A673 (cell line): Measurements from ENCODE around the gene IFNAR1. TPM values are rescaled to one million over a fixed set of nuclear protein-coding genes. Genes with fewer than 3 reads are reported as not detected.
"Not testable (repeated sequence)": the region's sequence is repeated elsewhere in the genome, so short reads cannot be mapped to it uniquely, and the experiment has no call there.

Experiments used
- BruUV-seq: library from RNA; stranded (reverse); fragments of 400-500 nt; replicated peaks from 2 replicates; lab custom pipeline; 2021; lab: Mats Ljungman, UMichigan
- CTCF ChIA-PET: fragments of 300-600 bp; sonication (Branson Sonifier 250); formaldehyde crosslinking; loops from one replicate; lab custom pipeline; 2022; ENCODE audit warnings: antibody characterized with exemption; lab: Charles Lee
- POLR2A ChIA-PET: fragments of 300-600 bp; sonication (Branson Sonifier 250); formaldehyde crosslinking; loops from one replicate; lab custom pipeline; 2022; ENCODE audit warnings: antibody characterized with exemption; ENCODE audit not compliant: low non-redundant PET; lab: Charles Lee
- DNase-seq: peaks from one replicate; pipeline ENCODE4 v3.0.0-alpha.2; 2015; ENCODE audit warnings: low spot score
- H3K27ac ChIP-seq: fragments of 200-600 bp; sonication (generic); 2 replicates; pipeline ENCODE4 v1.5.1; 2016; ENCODE audit warnings: mixed run types, low read depth, mild to moderate bottlenecking, mixed read lengths, antibody characterized with exemption, low read length; ENCODE audit not compliant: poor library complexity, severe bottlenecking
- H3K27me3 ChIP-seq: fragments of 200-600 bp; sonication (generic); replicated peaks from 2 replicates; pipeline ENCODE4 v1.6.1; 2017; ENCODE audit warnings: mixed run types, low read depth, mild to moderate bottlenecking, mixed read lengths, antibody characterized with exemption, low read length; ENCODE audit not compliant: insufficient read depth, poor library complexity
- H3K36me3 ChIP-seq: fragments of 200-600 bp; sonication (generic); 2 replicates; pipeline ENCODE4 v1.6.1; 2016; ENCODE audit warnings: mixed run types, mild to moderate bottlenecking, mixed read lengths, antibody characterized with exemption, low read length; ENCODE audit not compliant: insufficient read depth, poor library complexity, severe bottlenecking
- H3K4me1 ChIP-seq: fragments of 200-600 bp; sonication (generic); 2 replicates; pipeline ENCODE4 v1.6.1; 2017; ENCODE audit warnings: mixed run types, mild to moderate bottlenecking, mixed read lengths, antibody characterized with exemption, low read length; ENCODE audit not compliant: insufficient read depth, poor library complexity, severe bottlenecking
- H3K4me3 ChIP-seq: fragments of 200-600 bp; sonication (generic); 2 replicates; pipeline ENCODE4 v1.5.1; 2016; ENCODE audit warnings: low read depth, mixed run types, mild to moderate bottlenecking, mixed read lengths, low read length; ENCODE audit not compliant: poor library complexity, severe bottlenecking
- H3K9me3 ChIP-seq: fragments of 200-600 bp; sonication (generic); 2 replicates; pipeline ENCODE4 v1.6.1; 2016; ENCODE audit warnings: mixed run types, low read depth, mild to moderate bottlenecking, mixed read lengths, antibody characterized with exemption, low read length; ENCODE audit not compliant: poor library complexity, severe bottlenecking
- EZH2 ChIP-seq: fragments of 200-600 bp; sonication (generic); IDR thresholded peaks from 2 replicates; pipeline ENCODE4 v1.6.1; 2017; ENCODE audit warnings: borderline replicate concordance, low read depth, mild to moderate bottlenecking, mixed read lengths, antibody characterized with exemption, low read length; ENCODE audit not compliant: poor library complexity, severe bottlenecking
- intact Hi-C: fragments of 100-400 bp; cut with micrococcal nuclease; formaldehyde crosslinking; loops from one replicate; pipeline ENCODE4 v1.10.0; 2022; ENCODE audit not compliant: unreplicated experiment
- total RNA-seq: library from RNA; stranded (reverse); gene quantifications from 2 replicates; pipeline ENCODE4 v1.2.3, GENCODE V29; 2021
- TF ChIP-seq, protein P1 (sequence below): fragments of 300-800, 200-600 bp; sonication (generic); conservative IDR thresholded peaks from 2 replicates; pipeline ENCODE4 v1.5.1; 2017; ENCODE audit warnings: low read depth, mild to moderate bottlenecking, antibody characterized with exemption, low read length, moderate library complexity, mixed read lengths

The IFNAR1 gene
- total RNA-seq, 1 experiment from 2014 or later: 38.1 TPM

DNA sequence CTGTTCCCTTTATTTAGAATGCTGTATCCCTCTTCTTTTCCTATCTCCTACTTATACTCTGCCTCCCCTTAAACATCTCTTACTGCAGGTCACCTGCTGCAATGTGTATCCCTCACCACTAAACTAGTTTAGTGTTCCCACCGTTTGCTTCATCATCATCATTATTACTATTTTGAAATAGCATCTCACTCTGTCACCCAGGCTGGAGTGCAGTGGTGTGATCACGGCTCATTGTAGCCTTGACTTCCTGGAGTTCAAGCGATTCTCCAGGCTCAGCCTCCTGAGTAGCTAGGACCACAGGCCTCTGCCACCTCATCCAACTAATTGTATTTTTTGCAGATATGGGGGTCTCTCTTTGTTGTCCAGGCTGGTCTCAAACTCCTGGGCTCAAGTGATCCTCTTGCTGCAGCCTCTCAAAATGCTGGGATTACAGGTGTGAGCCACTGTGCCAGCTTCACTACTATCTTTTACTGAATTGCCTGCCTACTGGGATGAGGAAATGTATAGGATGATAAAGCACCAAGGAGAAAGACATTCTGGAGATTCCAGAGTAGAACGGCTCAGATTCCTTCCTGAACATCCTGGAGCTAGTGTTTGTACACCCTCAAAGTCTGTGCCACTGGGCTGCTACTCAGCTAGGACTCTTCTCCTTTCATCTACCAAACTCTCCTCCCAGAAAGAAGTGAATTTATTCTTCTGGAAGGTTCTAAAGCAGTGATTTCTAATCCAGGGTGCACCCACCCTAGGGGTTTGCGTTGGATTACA, 8.6 kb upstream of the IFNAR1 start:
- Histone ChIP-seq H3K4me3 (no peak overlapping the region), H3K27me3 (no peaks in the 10 kb centered on the region), H3K4me1 (peaks cover 4% of the 10 kb centered on the region), H3K36me3 (no peaks in the 10 kb centered on the region), H3K27ac (no peak overlapping the region), H3K9me3 (no peaks in the 10 kb centered on the region)
- ChIA-PET POLR2A (no interaction called here), CTCF (no interaction called here)
- TF ChIP-seq, protein P1, sequence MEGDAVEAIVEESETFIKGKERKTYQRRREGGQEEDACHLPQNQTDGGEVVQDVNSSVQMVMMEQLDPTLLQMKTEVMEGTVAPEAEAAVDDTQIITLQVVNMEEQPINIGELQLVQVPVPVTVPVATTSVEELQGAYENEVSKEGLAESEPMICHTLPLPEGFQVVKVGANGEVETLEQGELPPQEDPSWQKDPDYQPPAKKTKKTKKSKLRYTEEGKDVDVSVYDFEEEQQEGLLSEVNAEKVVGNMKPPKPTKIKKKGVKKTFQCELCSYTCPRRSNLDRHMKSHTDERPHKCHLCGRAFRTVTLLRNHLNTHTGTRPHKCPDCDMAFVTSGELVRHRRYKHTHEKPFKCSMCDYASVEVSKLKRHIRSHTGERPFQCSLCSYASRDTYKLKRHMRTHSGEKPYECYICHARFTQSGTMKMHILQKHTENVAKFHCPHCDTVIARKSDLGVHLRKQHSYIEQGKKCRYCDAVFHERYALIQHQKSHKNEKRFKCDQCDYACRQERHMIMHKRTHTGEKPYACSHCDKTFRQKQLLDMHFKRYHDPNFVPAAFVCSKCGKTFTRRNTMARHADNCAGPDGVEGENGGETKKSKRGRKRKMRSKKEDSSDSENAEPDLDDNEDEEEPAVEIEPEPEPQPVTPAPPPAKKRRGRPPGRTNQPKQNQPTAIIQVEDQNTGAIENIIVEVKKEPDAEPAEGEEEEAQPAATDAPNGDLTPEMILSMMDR: no peak
- no peak for TF ChIP-seq EZH2
- no TSS peak for BruUV-seq
- intact Hi-C loops: no loop called here
- DNase-seq: no peak

DNA sequence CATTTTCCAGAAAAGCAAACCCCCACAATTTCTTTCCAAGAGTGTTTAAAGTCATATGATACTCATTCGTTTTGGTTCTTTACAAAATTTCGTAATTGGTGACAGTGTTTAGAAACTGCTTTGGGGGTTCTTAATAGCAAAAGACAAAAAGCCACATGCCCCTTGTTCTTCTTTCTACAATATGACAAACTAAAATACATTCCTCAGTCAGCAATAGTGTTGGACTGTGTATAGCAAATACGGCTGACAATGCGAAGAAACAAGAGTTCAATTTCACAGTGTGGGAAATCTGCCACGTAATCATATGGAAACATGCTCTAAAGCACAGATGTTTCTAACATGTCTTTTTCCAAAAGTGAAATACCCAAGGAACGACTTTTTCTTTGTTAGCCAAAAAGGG, 7.6 kb upstream of the IFNAR1 start:
- no peaks in the 10 kb centered on the region for H3K9me3 ChIP-seq
- H3K27me3 ChIP-seq: no peaks in the 10 kb centered on the region
- H3K4me1 ChIP-seq: peaks cover 4% of the 10 kb centered on the region
- no peaks in the 10 kb centered on the region for H3K36me3 ChIP-seq
- CTCF ChIA-PET: no interaction called here
- H3K4me3 ChIP-seq: no peak overlapping the region
- no peak overlapping the region for H3K27ac ChIP-seq
- intact Hi-C loops: no loop called here
- POLR2A ChIA-PET: no interaction called here
- BruUV-seq: no TSS peak
- TF ChIP-seq, protein P1: no peak
- no peak for TF ChIP-seq EZH2
- DNase-seq: no peak

DNA sequence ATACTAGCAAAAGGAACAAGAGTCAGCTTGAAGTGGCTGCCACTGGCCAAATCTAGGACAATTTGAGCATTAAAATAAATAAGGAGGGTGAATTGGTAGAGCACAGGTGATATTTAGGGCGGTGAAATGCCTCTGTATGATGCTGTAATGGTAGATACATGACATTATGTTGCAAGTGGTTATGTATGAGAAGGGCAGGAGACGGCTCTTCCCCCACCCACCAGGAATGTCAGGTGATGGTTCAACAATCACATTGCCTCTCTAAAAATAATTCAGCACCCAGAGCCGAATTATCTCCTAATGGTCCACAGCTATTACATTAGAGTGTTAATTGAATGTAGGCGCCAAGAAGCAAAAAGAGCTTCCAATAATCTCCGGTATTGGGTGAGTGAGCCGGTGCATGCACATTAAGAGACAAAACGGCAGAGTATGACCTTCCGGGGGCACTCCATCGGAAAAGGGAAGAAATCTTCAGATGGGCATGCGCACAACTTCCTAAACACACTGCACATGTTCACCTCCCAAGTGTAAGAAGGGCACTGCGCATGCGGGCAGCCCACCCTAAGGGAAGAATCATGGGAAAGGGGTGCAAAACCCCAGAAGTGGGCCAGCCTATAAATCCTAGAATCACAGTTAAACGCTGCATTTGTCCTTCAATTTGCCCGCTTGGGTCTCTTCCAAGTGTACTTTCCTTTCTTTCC, 6.8 kb upstream of the IFNAR1 start:
- H3K36me3 ChIP-seq: no peaks in the 10 kb centered on the region
- H3K27me3 ChIP-seq: no peaks in the 10 kb centered on the region
- H3K9me3 ChIP-seq: no peaks in the 10 kb centered on the region
- no peak overlapping the region for H3K27ac ChIP-seq
- intact Hi-C loops: no loop called here
- ChIA-PET CTCF (no interaction called here), POLR2A (no interaction called here)
- no TSS peak for BruUV-seq
- DNase-seq: no peak
- no peak for TF ChIP-seq EZH2
- TF ChIP-seq, protein P1: no peak
- H3K4me3 ChIP-seq: no peak overlapping the region
- H3K4me1 ChIP-seq: no peaks in the 10 kb centered on the region

DNA sequence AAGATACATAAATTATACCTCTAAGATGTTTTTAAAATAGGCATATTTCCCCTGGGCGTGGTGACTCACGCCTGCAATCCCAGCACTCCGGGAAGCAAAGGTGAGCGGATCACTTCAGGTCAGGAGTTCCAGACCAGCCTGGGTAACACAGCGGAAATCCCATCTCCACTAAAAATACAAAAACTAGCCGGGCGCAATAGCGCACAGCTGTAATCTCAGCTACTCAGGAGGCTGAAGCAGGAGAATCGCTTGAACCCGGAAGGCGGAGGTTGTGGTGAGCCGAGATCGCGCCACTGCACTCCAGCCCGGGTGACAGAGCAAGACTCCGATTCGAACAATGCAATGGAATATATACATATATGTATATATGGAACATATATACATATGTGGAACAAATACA, 3.8 kb upstream of the IFNAR1 start:
- H3K27ac ChIP-seq, H3K9me3 ChIP-seq, H3K4me1 ChIP-seq, DNase-seq, H3K4me3 ChIP-seq, H3K36me3 ChIP-seq, H3K27me3 ChIP-seq, BruUV-seq, POLR2A ChIA-PET, CTCF ChIA-PET, intact Hi-C loops: not testable (repeated sequence)

DNA sequence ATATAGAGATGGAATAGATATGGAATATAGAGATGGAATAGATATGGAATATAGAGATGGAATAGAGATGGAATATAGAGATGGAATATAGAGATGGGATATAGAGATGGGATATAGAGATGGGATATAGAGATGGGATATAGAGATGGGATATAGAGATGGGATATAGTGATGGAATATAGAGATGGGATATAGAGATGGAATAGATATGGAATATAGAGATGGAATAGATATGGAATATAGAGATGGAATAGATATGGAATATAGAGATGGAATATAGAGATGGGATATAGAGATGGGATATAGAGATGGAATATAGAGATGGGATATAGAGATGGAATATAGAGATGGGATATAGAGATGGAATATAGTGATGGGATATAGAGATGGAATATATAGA, 1.2 kb upstream of the IFNAR1 start:
- H3K27ac ChIP-seq, H3K9me3 ChIP-seq, H3K4me1 ChIP-seq, intact Hi-C loops, DNase-seq, CTCF ChIA-PET, BruUV-seq, POLR2A ChIA-PET, H3K27me3 ChIP-seq, H3K36me3 ChIP-seq: not testable (repeated sequence)
- peak overlapping the region; percentile 78 for H3K4me3 ChIP-seq
